Bone marrow (tissue), 2 donors: ENCODE measurements around the gene ZNF438.
A peak's percentile ranks its signal among the peaks of the same experiment; 100 is the strongest.

ENCODE experiments used
- DNase-seq, 2 donors: peaks; one replicate each; lab custom pipeline; 2025; lab: John Stamatoyannopoulos, UW

Gene ZNF438

DNA sequence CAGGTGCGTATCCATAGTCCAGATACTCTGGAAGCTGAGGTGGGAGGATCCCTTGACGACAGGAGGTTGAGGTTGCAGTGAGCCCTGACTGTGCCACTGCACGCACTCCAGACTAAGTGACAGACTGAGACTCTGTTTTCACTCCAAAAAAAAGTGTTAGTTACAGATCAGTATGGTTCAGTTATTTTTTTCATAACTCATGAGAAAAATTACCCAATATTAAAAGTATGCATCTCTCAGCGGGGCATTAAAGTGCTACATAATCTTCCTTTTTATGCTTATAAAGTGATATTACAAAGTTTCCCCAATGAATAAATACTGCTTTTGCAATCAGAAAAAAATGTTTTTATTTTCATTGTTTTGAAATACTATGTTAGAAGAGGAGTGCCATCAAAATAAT lies 147.9 kb downstream of the ZNF438 start:
- DNase-seq, result no peak

DNA sequence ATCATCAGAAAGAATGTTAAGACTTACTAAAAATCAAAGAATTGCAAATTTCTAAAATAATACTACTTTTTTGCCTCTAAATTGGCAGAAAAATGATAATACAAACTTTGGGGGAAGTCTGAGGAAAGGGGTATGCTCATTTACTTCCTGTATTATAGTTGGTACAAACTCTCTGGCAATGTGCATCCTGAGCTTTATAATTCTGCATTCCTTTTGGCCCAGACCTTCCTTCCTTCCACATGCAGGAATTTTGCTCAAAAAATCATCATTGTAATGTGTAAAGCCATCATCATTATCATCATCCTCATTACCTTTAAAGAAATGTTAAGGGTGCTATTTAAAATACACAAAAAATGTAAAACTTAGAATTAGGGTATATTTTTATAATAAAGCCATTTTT lies 148.5 kb downstream of the ZNF438 start:
- DNase-seq, result no peak

DNA sequence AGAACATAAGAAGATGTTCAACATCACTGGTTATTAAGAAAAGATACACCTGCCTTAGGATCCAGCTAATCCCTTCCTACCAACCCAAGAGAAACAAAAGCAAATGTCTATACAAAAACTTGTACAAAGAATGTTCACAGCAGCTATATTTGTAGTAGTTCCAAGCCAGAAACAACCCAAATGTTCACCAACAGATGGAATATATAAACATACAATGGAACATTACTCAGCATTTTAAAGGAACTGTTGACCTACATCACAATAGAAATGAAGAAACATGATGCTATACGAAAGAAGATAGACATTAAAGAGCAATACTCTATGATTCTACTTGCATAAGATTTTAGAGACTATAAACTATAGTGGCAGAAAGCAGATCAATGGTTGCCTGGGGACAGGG lies 149.4 kb downstream of the ZNF438 start:
- DNase-seq, result no peak

DNA sequence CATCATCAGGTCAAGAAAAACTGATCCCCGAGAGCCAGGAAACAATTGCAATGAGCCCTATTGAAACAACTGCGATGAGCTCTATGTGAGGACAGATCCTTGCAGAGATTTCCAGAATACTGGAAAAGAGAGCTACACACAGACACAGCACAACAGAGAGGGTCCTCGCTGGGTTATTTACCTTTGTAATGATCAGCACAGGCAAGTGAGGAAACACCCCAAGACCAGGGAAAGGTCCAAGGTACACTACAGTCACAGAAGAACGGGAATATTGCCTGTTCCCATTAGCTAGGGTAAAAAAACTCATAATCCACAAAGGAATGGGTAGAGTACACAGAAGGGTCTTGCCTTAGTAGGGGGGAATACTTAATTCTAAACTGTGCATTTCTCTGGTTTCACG lies 152.7 kb downstream of the ZNF438 start:
- no peak for DNase-seq

DNA sequence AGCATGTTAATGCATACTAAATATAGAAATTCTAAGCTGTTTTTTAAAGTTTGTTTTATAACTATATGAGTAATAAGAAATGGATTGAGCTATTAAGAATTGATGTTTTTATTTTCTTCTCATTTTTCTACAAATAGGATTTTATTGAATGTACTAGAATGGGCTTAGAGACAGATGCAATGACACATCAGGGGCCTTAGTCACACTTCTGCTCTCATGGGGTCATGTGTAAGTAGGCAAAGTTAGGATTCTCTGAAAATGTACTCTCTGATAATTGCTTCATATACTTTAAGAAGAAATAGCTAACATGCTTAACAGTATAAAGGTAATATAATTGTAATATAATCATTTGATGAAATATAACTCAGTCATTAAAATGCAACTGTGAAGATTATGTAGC lies 154.6 kb downstream of the ZNF438 start:
- DNase-seq, result no peak

DNA sequence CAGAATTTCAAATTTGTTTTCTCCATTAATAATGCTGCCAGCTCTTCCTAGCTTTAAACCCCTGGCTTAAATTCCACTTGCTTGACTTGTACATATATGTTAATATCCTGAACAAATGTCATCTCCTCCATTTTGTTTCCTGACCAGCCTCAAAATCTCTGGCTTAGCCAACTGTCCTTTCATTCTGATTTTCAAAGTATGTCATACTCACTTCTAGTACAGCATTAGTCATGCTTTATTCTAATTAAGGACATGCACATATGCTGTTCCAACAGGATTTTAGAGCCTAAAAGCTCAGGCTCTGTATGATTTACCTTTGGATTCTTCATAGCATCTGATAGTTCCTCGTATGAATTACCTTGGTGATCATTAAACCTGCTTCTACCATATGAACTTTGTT lies 158.3 kb downstream of the ZNF438 start:
- no peak for DNase-seq

DNA sequence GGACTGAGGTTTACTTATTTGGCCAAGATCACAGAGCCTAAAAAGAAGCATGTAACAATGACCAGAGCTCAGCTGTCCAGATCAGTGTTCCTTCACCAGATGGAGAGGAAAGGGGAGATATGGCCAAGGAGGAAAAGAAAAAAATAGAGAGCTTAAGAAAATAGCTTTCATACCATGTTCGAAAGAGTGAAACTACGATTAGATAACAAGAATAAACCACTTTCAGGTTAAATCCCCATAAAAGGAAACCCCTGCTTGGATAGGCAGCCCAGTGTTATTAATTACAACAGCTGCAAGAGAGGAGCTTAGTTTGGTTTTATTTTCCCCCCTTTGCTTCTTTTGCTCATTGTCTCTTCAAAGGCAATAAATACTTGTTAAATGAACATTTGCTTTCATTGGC lies 160.8 kb downstream of the ZNF438 start:
- DNase-seq, result no peak

DNA sequence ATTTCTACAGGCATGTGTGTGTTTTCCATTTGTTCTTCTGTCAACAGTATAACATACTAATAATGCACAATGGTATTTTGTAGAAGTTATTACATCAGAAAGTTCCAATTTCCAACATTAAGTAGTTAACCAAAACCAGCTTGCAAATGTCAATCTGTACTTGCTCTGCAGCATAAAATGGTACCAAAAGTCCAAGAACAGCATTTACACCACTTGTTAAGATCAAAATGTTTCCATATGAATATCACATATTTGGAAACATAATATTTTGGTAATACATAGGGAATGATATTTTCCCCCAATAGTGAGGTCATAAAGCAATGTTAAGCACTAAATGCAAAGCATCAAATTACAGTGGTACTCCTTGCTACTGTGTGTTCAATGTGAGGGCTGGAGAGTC lies 162.1 kb downstream of the ZNF438 start:
- no peak for DNase-seq

DNA sequence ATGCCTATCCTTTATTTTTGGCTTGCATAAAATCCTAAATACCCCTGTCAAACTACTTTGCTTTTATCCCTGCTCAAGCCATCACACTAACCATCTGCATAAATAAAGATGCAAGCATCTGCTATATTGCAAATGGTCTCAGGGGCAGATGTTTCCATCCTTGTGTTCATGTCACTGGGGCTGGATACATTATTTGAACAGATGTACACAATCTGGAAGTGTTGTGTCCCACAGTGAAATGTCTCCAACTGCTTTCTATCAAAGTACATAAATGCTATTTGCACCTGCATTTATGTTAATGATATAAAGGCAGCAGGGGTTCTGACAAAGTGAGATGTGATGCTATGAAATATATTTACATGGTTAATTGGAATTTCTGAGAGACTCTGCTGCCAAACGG lies 163.1 kb downstream of the ZNF438 start:
- no peak for DNase-seq

DNA sequence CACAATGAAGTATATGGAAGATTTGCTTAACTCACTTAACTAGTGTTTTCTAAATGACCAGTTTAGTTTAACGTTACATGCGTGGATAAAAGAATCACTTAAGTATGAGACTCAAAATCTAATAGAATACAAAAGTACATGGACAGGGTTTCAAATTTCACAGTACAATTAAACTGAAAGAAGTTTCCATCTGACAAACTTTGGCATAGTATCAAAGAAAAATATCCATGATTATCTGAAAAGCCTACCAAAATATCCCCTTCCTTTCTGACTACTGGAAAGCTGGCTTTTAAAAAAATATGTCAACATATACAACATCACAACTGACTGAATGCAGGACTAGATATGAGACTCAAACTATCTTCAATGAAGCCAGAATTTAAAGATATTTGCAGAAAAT lies 164.8 kb downstream of the ZNF438 start:
- DNase-seq, result no peak

DNA sequence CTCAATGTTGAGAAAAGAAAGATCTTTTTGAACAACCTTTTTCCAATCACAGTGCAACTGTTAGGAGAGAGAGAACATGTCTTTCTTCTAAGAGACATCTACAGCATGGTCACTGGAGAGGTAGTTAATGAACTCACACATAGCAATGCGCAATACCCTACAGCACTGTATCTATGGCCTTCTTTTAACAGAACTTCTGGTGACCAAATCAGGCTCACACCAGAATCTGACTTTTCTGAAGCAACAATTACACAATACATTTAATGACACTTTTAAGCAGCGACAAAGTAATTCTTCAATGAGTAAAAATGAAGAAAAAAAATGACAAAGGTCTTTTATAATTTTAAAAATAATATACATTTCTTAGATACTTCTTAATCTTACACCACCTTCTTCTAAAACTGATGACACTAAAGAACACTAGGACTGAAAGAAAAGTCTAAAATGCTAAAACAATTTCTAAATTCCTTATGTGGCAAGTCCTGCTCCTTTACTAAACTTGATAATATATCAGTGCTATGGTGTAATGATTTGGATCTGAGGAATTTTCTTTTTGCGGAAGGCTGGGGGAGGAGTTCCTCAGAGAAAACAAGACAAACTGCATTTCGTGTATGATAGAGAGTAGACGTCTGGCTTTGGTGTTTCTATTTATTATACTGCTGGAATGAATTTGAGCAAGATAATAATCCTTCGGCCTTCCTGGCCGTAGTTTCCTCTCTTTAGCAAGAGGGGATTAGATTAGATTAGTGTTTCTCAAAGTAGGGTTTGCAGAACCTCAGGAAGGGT lies 166.3 kb downstream of the ZNF438 start:
- no peak for DNase-seq

DNA sequence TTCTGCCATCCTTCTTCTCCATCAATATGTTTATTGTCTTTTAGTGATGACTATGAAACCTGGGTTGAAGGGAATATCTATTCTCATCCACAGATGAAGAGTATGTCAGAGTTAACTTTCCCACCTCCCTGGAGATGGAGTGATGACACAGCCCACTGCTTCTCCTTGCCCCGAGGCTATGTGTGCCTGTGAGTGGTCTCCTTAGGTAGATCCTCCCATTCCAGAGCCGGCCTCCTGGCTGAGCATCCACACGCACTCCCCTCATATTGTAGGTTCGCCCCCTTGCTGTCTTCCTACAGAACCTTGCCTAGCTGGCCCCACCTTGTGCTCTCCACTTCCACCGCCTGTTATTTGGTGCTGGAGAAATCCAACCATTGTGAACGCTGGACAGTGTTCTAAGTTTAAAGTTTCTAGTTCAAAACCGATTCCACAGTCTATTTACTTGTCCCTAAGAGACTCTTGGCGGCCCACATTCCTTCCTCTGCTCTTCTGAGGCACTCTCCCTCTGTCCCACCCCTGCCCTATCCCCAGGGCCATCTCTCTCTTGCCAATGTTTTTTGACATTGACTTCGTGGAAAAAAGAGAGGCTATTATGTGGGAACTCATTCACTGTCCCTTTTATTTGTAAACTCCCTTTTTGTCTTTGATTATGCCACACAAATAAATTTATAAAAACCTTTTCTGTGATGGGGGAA lies 168.0 kb downstream of the ZNF438 start:
- DNase-seq, result no peak

DNA sequence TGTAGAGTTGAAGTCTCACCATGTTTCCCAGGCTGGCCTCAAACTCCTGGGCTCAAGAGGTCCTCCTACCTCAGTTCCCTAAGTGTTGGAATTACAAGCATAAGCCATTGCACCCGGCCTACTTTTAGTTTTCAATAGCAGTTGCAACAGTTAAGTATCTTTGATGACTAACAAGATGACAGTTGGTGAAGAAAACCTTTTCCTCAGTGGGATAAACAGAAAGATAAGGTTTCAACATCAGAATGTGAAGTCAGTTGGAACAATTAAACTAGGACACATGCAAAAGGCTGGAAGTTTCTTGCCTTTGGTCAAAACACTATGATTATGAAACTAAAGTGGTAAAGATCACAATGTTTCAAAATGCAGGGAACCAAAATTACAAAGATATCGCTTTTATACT lies 169.2 kb downstream of the ZNF438 start:
- DNase-seq, result peak in 1 of 2 donors; percentile 10

DNA sequence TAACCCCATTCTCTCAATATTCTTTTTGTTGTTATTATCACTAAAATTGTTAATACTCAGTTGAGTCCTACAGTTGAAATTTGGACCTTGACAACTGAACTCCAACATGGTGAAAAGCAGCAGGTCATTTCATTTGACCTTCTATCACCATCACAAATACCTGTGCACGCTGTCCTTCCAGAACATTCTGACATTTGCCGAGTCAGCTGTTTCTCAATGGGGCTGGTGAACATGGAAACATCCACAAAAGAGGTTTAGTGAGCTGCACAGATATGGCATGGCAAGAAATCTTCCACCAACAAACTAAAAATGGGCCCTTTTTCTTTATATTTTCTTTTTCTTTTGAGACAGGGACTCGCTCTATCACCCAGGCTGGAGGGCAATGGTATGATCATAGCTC lies 169.7 kb downstream of the ZNF438 start:
- no peak for DNase-seq

DNA sequence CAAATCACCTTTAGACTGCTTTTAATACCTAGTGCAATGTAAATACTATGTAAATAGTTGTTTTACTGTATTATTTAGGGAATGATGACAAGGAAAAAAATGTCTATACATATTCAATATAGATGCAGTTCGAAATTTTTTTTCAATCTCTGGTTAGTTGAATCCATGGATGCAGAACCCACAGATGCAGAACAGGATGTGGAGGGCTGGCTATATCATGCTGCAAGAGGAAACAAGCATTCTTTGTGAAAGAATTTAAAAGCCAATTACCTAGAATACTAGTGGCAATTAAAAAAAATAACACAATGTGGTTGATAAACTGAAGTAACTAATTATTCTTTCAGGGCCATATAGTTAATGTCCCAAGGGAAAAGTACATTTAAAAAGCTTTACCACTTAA lies 170.4 kb downstream of the ZNF438 start:
- no peak for DNase-seq

DNA sequence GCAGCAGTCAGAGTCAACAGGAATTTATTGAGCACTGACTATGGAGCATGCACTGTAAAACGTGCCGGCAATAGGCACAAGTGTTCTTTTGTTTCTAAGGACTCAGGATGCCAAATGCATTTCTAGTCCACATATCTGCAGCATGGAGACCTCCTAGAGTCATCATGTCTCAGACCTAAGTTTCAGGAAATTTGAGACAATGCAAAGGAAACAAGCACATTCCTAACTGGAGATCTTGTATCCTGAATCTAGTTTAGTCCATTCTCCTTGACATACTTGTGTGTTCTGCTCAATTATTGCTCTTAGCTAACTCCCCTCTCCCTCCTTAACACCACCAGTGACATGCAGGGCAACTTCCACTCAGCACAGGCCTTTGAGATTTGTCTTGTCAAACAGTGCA lies 173.2 kb downstream of the ZNF438 start:
- DNase-seq, result no peak

DNA sequence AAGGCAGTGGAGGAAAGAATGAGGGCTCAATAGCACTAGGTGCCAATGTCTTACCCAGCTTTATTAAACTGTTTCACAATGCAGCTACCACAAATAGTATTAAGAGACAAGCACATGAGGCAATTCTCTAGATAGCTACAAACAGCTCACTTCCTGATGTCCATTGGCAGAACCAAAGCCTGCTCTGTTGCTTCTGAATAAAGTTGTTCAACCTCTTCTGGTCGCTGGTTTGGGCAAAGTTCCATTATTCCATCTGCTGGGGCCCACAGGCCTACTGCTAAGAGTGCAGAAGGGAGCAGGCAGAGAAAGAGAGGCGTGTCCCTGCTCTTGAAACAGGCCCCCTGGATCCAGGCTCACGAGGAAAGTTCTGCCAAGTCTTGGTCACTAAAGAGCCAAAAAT lies 173.9 kb downstream of the ZNF438 start:
- no peak for DNase-seq

DNA sequence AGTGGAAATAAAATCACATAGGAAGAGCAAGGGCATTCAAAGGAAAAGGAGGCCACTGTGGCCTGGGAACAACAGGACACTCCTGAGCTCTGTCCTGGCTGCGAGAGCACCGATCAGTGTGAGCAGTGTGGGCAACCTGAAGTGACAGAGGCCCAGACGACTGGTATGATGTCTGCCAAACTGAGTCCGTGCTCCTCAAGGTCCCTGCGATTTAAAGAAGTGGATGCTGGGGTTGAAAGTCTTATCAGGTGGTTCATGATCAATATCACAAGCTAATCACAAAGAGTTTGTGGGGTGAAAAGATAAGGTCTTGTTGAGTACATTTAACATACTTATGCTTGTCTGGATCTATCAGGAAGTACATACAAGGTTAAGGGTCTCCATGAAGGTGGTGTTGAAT lies 176.5 kb downstream of the ZNF438 start:
- no peak for DNase-seq

DNA sequence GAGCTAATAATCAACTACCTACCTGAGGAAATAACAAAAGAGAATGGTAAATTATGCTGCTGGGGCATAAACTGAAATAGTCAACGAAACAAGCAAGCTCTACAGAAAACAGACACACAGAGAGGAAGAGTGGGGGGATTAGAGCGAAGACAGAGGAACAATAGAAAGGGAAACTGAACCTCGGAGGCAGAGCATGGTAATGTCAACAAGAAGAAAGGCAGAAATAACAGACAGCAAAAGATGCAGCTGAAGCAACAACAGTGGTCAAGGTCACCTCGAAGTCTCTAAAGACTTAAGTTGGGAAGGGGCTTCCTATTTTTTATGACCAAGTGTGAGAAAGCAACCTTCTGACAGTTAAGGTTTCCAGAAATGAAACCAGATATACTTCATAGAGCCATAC lies 177.0 kb downstream of the ZNF438 start:
- no peak for DNase-seq

DNA sequence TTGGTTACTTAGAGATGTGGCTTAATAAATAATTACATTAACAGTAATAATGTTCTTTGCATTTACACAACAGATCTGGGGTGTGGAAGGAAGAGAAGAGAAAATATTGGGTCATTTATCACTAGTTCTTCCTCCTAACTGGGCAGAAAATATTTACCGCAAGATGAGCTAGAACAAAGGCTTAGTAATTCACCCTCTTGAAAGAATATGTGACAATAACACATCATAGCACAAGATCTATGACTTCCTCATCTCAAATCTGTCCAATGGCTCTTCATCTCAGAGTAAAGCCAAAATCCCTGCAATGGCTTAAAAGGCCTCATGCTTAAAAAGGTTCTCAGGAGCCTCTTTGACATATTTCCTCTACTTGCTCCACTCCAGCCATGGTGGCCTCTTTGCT lies 178.6 kb downstream of the ZNF438 start:
- no peak for DNase-seq

DNA sequence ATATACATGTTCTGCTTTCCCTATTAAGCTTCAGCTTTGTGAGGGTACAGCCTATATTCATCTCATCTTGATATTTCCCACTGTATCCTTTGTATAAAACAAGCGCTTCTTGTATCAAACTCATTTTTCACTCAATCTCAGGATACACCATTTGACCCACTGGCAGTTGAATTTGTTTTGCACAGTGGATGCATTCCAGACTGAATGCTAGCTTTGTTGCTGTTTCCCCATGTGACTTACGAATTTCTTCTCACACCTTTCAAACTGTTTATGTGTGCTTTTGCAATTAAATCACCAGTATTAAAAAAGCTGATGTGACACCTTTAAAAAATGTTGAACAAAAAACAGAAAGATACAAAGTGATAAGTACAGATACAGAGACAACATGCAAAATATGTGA lies 180.9 kb downstream of the ZNF438 start:
- no peak for DNase-seq

DNA sequence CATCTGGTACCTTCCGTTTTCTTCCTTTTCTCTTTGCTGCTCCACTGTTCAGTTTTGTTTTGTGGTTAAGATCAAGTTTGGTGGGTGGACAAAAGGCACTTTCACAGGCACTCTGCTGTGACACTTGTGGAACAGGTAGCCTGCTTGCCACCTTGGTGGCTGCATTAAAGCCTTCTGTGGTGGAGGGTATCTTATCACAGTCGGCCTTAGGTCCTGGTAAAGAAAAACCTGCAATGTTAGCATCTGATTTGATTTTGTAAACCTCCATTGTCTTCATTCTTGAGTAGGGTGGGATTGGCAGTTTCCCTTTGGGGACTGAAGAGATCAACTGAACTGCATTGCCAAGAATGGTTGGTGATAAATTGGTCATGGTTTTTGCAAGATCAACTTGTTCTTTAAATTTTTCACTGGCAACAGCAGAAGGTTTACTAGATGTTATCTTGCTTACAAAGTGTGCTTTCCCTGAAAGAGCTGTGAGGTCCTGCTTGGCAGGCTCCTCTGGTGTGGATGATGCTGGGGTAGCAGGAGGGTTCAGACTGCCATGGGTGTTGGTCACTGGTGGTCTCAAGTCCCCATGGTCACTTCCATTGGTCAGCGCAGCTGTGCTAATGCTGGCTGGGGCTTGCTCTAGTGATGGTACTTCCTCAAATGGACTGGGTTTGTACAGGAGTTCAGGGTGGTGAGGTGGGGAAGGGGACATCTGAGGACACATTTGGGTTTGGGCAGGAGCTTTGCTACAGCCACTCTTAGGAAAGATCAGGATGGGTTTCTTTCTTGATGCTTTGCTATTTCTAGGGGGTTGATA lies 182.2 kb downstream of the ZNF438 start:
- DNase-seq, result no peak

DNA sequence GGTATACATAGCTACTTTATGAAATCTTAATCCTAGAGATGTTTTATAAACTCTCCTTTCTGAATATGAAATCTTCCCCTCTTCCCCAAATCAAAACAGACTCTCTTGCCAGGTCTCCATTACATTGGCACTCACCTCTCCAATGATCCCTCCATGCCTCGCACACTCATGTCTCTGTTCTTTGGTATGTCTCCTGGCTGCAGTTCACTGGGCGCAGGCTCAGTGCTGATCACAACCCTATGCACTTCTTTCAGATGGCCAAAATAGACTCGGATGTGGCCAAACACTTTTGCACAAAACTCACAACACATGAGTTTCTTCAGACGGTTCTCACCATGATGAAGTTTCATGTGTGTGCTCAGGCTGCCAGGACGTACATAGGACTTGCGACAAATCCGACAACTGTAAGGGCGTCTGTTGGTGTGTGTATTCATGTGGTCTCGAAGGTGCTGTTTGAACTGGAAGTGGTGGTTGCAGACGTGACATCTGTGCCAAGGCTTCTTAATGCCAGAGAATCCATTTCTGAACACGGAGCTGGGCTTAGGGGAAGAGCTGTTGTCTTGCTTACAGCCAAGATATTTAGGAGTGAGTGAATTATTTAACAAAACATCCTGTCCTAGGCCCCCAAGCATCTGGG lies 183.2 kb downstream of the ZNF438 start:
- no peak for DNase-seq
